ENCODE results near the gene ZNF618. TPM values are rescaled to one million over a fixed set of nuclear protein-coding genes. Genes with fewer than 3 reads are reported as not detected.
A peak's percentile ranks its signal among the peaks of the same experiment; 100 is the strongest.

ZNF618 gene
- total and polyA plus RNA-seq, 2 experiments from 2014 or later: 10.2 to 14.0 TPM

DNA sequence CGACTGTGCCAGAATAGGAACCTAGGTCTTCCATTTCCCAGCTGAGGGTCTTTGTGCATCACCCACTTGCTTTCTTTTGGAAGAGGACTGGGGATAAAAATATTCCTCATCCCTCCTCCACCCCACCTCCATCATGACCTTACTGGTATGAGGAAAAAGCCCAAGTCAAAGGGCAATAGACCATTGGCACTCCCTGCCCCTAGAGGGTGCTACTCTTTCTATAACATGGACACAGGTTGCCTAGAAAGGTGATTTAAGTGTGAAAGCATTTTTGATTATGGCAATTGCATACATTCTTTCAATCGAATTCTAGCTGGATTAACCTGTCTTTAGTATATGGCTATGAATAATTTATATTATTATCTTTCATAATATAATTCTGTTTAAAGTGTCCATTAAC lies 22.8 kb upstream of the ZNF618 start:
- WGBS (ENCODE audit: low lambda C conversion rate, missing lambda C conversion rate): 68% methylated on average over 2 of the region's 2 CpGs
- no peak for TF ChIP-seq EZH2 (IDR thresholded peaks at IDR 0.05; ENCODE audit: borderline replicate concordance)
- no peak for TF ChIP-seq EZH2phosphoT487 (IDR thresholded peaks at IDR 0.05; ENCODE audit: low read depth, severe bottlenecking, unreplicated experiment)
- TF ChIP-seq, protein P1, sequence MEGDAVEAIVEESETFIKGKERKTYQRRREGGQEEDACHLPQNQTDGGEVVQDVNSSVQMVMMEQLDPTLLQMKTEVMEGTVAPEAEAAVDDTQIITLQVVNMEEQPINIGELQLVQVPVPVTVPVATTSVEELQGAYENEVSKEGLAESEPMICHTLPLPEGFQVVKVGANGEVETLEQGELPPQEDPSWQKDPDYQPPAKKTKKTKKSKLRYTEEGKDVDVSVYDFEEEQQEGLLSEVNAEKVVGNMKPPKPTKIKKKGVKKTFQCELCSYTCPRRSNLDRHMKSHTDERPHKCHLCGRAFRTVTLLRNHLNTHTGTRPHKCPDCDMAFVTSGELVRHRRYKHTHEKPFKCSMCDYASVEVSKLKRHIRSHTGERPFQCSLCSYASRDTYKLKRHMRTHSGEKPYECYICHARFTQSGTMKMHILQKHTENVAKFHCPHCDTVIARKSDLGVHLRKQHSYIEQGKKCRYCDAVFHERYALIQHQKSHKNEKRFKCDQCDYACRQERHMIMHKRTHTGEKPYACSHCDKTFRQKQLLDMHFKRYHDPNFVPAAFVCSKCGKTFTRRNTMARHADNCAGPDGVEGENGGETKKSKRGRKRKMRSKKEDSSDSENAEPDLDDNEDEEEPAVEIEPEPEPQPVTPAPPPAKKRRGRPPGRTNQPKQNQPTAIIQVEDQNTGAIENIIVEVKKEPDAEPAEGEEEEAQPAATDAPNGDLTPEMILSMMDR (IDR thresholded peaks at IDR 0.05; ENCODE audit: poor library complexity): peak; percentile 25
- Histone ChIP-seq H2AFZ (no peak overlapping the region), H3K4me1 (ENCODE audit: insufficient read depth) (no peaks in the 10 kb centered on the region), H3K9me2 (replicated peaks; ENCODE audit: insufficient read depth) (no peaks in the 10 kb centered on the region), H3K27ac (no peak overlapping the region), H3K4me3 (no peak overlapping the region), H3K9me3 (ENCODE audit: low read depth) (no peaks in the 10 kb centered on the region), H4K20me1 (ENCODE audit: insufficient read depth, poor library complexity, severe bottlenecking) (no peaks in the 10 kb centered on the region), H3K4me2 (no peak overlapping the region), H3K79me2 (no peaks in the 10 kb centered on the region), H3K27me3 (no peaks in the 10 kb centered on the region), H3K36me3 (replicated peaks; ENCODE audit: insufficient read depth, low read depth) (no peaks in the 10 kb centered on the region)
- no peak for DNase-seq (ENCODE audit: low spot score)

- no peak overlapping the region for H3K27ac ChIP-seq
- 58% methylated on average over 2 of the region's 2 CpGs for WGBS (ENCODE audit: low lambda C conversion rate, missing lambda C conversion rate)
- TF ChIP-seq EZH2 (IDR thresholded peaks at IDR 0.05; ENCODE audit: borderline replicate concordance): no peak
- TF ChIP-seq EZH2phosphoT487 (IDR thresholded peaks at IDR 0.05; ENCODE audit: low read depth, severe bottlenecking, unreplicated experiment): no peak
- TF ChIP-seq, protein P1 (IDR thresholded peaks at IDR 0.05; ENCODE audit: poor library complexity): no peak
Observed at GRCh38 chr9:113854310-113854709, 21.8 kb upstream of the ZNF618 start.

DNA sequence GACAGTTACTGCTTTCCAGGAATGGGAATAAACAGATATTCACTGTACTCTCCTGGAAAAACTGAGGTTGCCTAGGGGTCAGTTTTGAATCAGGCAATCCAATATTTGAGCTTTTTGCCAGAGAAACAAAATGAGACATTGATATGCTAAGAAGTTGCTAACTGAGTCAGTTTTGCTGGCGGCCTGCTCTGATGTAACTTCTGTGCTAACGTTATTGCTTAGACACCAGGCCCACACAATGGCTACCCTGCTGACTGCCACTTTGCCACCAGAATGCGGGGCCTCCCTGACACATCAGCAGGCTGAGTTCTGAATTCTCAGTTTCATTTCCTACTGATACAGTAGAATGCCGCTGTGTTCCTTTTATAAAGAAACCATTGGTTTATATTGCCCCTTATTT lies 18.2 kb upstream of the ZNF618 start:
- no peak for TF ChIP-seq EZH2 (IDR thresholded peaks at IDR 0.05; ENCODE audit: borderline replicate concordance)
- no peak for TF ChIP-seq EZH2phosphoT487 (IDR thresholded peaks at IDR 0.05; ENCODE audit: low read depth, severe bottlenecking, unreplicated experiment)
- TF ChIP-seq, protein P1 (IDR thresholded peaks at IDR 0.05; ENCODE audit: poor library complexity): no peak
- DNase-seq (ENCODE audit: low spot score): no peak
- no peak overlapping the region for H2AFZ ChIP-seq

More at GRCh38 chr9:113854310-113854709, 21.8 kb upstream of the ZNF618 start:
- Histone ChIP-seq H2AFZ (no peak overlapping the region), H3K79me2 (no peaks in the 10 kb centered on the region), H3K27me3 (no peaks in the 10 kb centered on the region), H3K36me3 (replicated peaks; ENCODE audit: insufficient read depth, low read depth) (no peaks in the 10 kb centered on the region), H4K20me1 (ENCODE audit: insufficient read depth, poor library complexity, severe bottlenecking) (no peaks in the 10 kb centered on the region), H3K4me1 (ENCODE audit: insufficient read depth) (no peaks in the 10 kb centered on the region), H3K4me3 (no peak overlapping the region), H3K9me3 (ENCODE audit: low read depth) (no peaks in the 10 kb centered on the region), H3K4me2 (no peak overlapping the region), H3K9me2 (replicated peaks; ENCODE audit: insufficient read depth) (no peaks in the 10 kb centered on the region)
- DNase-seq (ENCODE audit: low spot score): no peak

DNA sequence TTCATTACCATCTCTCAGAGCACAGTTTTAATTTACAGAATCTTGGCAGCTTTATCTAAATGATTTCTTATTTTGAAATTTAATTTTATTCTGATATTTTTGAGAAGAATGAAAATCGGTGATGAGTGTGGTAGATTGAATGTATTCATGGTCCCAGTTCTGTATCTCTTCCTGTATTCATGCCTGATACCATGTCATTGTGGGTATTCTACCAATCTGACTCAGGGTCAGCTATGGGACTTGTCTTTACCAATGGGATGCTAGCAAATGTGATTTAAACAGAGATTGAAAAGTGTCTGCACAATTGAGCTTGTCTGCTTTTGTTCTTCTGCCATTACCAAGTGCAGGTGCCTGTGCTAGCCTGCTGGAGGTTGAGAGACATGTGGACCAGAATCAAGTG lies 17.8 kb upstream of the ZNF618 start:
- H3K27me3 ChIP-seq: no peaks in the 10 kb centered on the region
- no peaks in the 10 kb centered on the region for H3K4me1 ChIP-seq (ENCODE audit: insufficient read depth)
- WGBS (ENCODE audit: low lambda C conversion rate, missing lambda C conversion rate): 83% methylated on average over 1 of the region's 1 CpG
- H3K4me2 ChIP-seq: no peak overlapping the region
- H3K9me2 ChIP-seq (replicated peaks; ENCODE audit: insufficient read depth): no peaks in the 10 kb centered on the region
- no peak for TF ChIP-seq EZH2phosphoT487 (IDR thresholded peaks at IDR 0.05; ENCODE audit: low read depth, severe bottlenecking, unreplicated experiment)
- H3K9me3 ChIP-seq (ENCODE audit: low read depth): no peaks in the 10 kb centered on the region
- no peaks in the 10 kb centered on the region for H3K36me3 ChIP-seq (replicated peaks; ENCODE audit: insufficient read depth, low read depth)
- DNase-seq (ENCODE audit: low spot score): no peak
- no peak overlapping the region for H3K4me3 ChIP-seq
- H3K79me2 ChIP-seq: no peaks in the 10 kb centered on the region
- no peaks in the 10 kb centered on the region for H4K20me1 ChIP-seq (ENCODE audit: insufficient read depth, poor library complexity, severe bottlenecking)
- no peak overlapping the region for H3K27ac ChIP-seq
- H2AFZ ChIP-seq: no peak overlapping the region

More for the DNA sequence above, 18.2 kb upstream of the ZNF618 start:
- Histone ChIP-seq H3K9me3 (ENCODE audit: low read depth) (no peaks in the 10 kb centered on the region), H4K20me1 (ENCODE audit: insufficient read depth, poor library complexity, severe bottlenecking) (no peaks in the 10 kb centered on the region), H3K27me3 (no peaks in the 10 kb centered on the region), H3K4me1 (ENCODE audit: insufficient read depth) (no peaks in the 10 kb centered on the region), H3K4me3 (no peak overlapping the region), H3K27ac (no peak overlapping the region), H3K79me2 (no peaks in the 10 kb centered on the region), H3K9me2 (replicated peaks; ENCODE audit: insufficient read depth) (no peaks in the 10 kb centered on the region), H3K36me3 (replicated peaks; ENCODE audit: insufficient read depth, low read depth) (no peaks in the 10 kb centered on the region), H3K4me2 (no peak overlapping the region)
- WGBS (ENCODE audit: low lambda C conversion rate, missing lambda C conversion rate): 70% methylated on average over 4 of the region's 4 CpGs
